PFSK-1 (cell line): ENCODE data around the gene COG7.

Source experiments
- POLR2AphosphoS5 ChIP-seq: IDR thresholded peaks from 2 replicates; pipeline ENCODE4 v1.6.1; 2012; ENCODE audit warnings: low read depth, mild to moderate bottlenecking, control low read depth, low read length, moderate library complexity
- SIN3A ChIP-seq: IDR thresholded peaks from 2 replicates; pipeline ENCODE4 v1.6.1; 2012; ENCODE audit warnings: mild to moderate bottlenecking, low read length, moderate library complexity, borderline replicate concordance; ENCODE audit not compliant: insufficient read depth
- TAF1 ChIP-seq: IDR thresholded peaks from 2 replicates; pipeline ENCODE4 v1.6.1; 2012; ENCODE audit warnings: low read length, control low read depth, borderline replicate concordance; ENCODE audit not compliant: insufficient read depth
- TF ChIP-seq, protein P1 (sequence below), 2 experiments: IDR thresholded peaks; 2 replicates each; pipeline versions ENCODE4 v1.6.1 to v1.8.0; 2011 to 2012; ENCODE audit warnings: low read depth in 2 of 2, low read length in 2 of 2, control low read depth in 1 of 2, inconsistent platforms in 1 of 2, mild to moderate bottlenecking in 1 of 2, moderate library complexity in 1 of 2; ENCODE audit not compliant: insufficient read depth in 1 of 2

DNA sequence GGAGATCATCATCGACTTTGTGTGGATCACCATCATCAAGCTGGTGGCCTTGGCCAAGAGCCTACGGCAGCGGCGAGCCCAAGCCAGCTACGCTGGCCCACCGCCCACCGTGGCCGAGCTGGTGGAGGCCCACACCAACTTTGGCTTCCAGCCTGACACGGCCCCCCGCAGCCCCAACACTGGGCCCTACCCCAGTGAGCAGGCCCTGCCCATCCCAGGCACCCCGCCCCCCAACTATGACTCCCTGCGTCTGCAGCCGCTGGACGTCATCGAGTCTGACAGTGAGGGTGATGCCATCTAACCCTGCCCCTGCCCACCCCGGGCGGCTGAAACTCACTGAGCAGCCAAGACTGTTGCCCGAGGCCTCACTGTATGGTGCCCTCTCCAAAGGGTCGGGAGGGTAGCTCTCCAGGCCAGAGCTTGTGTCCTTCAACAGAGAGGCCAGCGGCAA is 72.5 kb downstream of the COG7 start:
- TF ChIP-seq POLR2AphosphoS5 (no peak), TAF1 (no peak), SIN3A (no peak)
- TF ChIP-seq, protein P1, sequence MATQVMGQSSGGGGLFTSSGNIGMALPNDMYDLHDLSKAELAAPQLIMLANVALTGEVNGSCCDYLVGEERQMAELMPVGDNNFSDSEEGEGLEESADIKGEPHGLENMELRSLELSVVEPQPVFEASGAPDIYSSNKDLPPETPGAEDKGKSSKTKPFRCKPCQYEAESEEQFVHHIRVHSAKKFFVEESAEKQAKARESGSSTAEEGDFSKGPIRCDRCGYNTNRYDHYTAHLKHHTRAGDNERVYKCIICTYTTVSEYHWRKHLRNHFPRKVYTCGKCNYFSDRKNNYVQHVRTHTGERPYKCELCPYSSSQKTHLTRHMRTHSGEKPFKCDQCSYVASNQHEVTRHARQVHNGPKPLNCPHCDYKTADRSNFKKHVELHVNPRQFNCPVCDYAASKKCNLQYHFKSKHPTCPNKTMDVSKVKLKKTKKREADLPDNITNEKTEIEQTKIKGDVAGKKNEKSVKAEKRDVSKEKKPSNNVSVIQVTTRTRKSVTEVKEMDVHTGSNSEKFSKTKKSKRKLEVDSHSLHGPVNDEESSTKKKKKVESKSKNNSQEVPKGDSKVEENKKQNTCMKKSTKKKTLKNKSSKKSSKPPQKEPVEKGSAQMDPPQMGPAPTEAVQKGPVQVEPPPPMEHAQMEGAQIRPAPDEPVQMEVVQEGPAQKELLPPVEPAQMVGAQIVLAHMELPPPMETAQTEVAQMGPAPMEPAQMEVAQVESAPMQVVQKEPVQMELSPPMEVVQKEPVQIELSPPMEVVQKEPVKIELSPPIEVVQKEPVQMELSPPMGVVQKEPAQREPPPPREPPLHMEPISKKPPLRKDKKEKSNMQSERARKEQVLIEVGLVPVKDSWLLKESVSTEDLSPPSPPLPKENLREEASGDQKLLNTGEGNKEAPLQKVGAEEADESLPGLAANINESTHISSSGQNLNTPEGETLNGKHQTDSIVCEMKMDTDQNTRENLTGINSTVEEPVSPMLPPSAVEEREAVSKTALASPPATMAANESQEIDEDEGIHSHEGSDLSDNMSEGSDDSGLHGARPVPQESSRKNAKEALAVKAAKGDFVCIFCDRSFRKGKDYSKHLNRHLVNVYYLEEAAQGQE (IDR thresholded peaks at IDR 0.05; ENCODE audit: insufficient read depth in 1 of 2, low read depth in 2 of 2, low read length in 2 of 2): no peak
